HepG2 (cell line): ENCODE measurements around the gene ATAD3C. TPM values are rescaled to one million over a fixed set of nuclear protein-coding genes. Genes with fewer than 3 reads are reported as not detected.

ENCODE experiments used
- EHMT2 ChIP-seq: fragments of 200-600 bp; sonication (generic); IDR thresholded peaks from 2 replicates; pipeline ENCODE4 v1.7.0; 2017; ENCODE audit warnings: antibody characterized with exemption, low read depth, low read length, borderline replicate concordance
- HIVEP1 ChIP-seq: sonication (generic); formaldehyde crosslinking; IDR thresholded peaks from 2 replicates; pipeline ENCODE4 v1.4.0; 2020; ENCODE audit warnings: mild to moderate bottlenecking, missing genetic modification reagents
- JARID2 ChIP-seq: sonication (generic); formaldehyde crosslinking; IDR thresholded peaks from 2 replicates; pipeline ENCODE4 v1.8.1; 2023; ENCODE audit warnings: missing genetic modification reagents, inconsistent platforms; ENCODE audit not compliant: insufficient replicate concordance
- JUND ChIP-seq: sonication (generic); formaldehyde crosslinking; IDR thresholded peaks from 2 replicates; pipeline ENCODE4 v1.8.0; 2022; ENCODE audit warnings: mild to moderate bottlenecking, missing genetic modification reagents
- KDM1A ChIP-seq: IDR thresholded peaks from 2 replicates; pipeline ENCODE4 v1.6.1; 2016; ENCODE audit warnings: missing compliant biosample characterization
- MEIS1 ChIP-seq: sonication (generic); formaldehyde crosslinking; IDR thresholded peaks from 2 replicates; pipeline ENCODE4 v1.9.0; 2021; ENCODE audit warnings: mild to moderate bottlenecking, missing genetic modification reagents, moderate library complexity, borderline replicate concordance
- NCOA2 ChIP-seq: sonication (generic); formaldehyde crosslinking; IDR thresholded peaks from 2 replicates; pipeline ENCODE4 v1.8.0; 2022; ENCODE audit warnings: inconsistent platforms
- NPAS2 ChIP-seq: sonication (generic); formaldehyde crosslinking; IDR thresholded peaks from 2 replicates; pipeline ENCODE4 v1.8.0; 2022; ENCODE audit warnings: mild to moderate bottlenecking, missing genetic modification reagents, borderline replicate concordance
- RFX5 ChIP-seq: IDR thresholded peaks from 2 replicates; pipeline ENCODE4 v1.6.1; 2011; ENCODE audit warnings: low read depth, low read length, improper control_type of control experiment
- RXRB ChIP-seq: IDR thresholded peaks from 2 replicates; pipeline ENCODE4 v1.6.1; 2016; ENCODE audit warnings: borderline replicate concordance, missing genetic modification reagents, missing compliant biosample characterization
- SPEN ChIP-seq: sonication (generic); formaldehyde crosslinking; IDR thresholded peaks from 2 replicates; pipeline ENCODE4 v1.5.1; 2020; ENCODE audit warnings: low read depth, mild to moderate bottlenecking, missing genetic modification reagents
- TAF1 ChIP-seq: sonication (generic); formaldehyde crosslinking; IDR thresholded peaks from 2 replicates; pipeline ENCODE4 v1.4.0; 2020; ENCODE audit warnings: missing genetic modification reagents
- ZBTB38 ChIP-seq: sonication (generic); formaldehyde crosslinking; IDR thresholded peaks from 2 replicates; pipeline ENCODE4 v1.5.1; 2020; ENCODE audit warnings: mild to moderate bottlenecking, missing genetic modification reagents
- ZNF337 ChIP-seq: sonication (generic); formaldehyde crosslinking; IDR thresholded peaks from 2 replicates; pipeline ENCODE4 v1.5.1; 2020; ENCODE audit warnings: missing genetic modification reagents, low read depth, mild to moderate bottlenecking, borderline replicate concordance
- ZNF430 ChIP-seq: sonication (generic); formaldehyde crosslinking; IDR thresholded peaks from 2 replicates; pipeline ENCODE4 v1.9.0; 2021; ENCODE audit warnings: mild to moderate bottlenecking, missing genetic modification reagents
- polyA plus RNA-seq, 8 experiments: library from polyadenylated mRNA; depleted of rRNA in 3 of 8; stranded (reverse) in 7 of 8; unstranded in 1 of 8; fragments of >200 nt; fragmentation: Illumina TruSeq in 4 of 8; extraction: Trizol in 4 of 8; gene quantifications; 2 replicates each; pipeline versions ENCODE4 v1.2.1 to v1.2.3, GENCODE V29; 2011 to 2016; ENCODE audit warnings: low read depth in 4 of 8, missing spikeins in 1 of 8, mixed read lengths in 1 of 8; ENCODE audit not compliant: insufficient read depth in 1 of 8
- total RNA-seq, 5 experiments: library from RNA; depleted of rRNA; stranded (reverse); fragments of >200 nt; fragmentation: Illumina TruSeq; extraction: Trizol; gene quantifications; 2 replicates each; pipeline ENCODE4 v1.2.3, GENCODE V29; 2016; ENCODE audit warnings: low read depth in 1 of 5
- TF ChIP-seq, protein P1 (sequence below), 2 experiments: fragments of 450-650 bp in 1 of 2; sonication (generic) in 1 of 2; formaldehyde crosslinking in 1 of 2; IDR thresholded peaks; 2 replicates each; pipeline versions ENCODE4 v1.6.1 to v1.8.0; 2016 to 2022; ENCODE audit warnings: antibody characterized with exemption in 1 of 2, mild to moderate bottlenecking in 1 of 2, missing genetic modification reagents in 1 of 2
- TF ChIP-seq, protein P2 (sequence below): sonication (generic); formaldehyde crosslinking; IDR thresholded peaks from 2 replicates; pipeline ENCODE4 v1.9.0; 2022; ENCODE audit warnings: low read depth, missing genetic modification reagents
- TF ChIP-seq, protein P3 (sequence below): sonication (generic); formaldehyde crosslinking; IDR thresholded peaks from 2 replicates; pipeline ENCODE4 v1.8.1; 2022; ENCODE audit warnings: mild to moderate bottlenecking, missing genetic modification reagents

The ATAD3C gene
- total and polyA plus RNA-seq, 2 of the 13 experiments (the other 11 are each of a cell fraction or from before 2014, with no cell fraction given), result 2.4 to 3.2 TPM

DNA sequence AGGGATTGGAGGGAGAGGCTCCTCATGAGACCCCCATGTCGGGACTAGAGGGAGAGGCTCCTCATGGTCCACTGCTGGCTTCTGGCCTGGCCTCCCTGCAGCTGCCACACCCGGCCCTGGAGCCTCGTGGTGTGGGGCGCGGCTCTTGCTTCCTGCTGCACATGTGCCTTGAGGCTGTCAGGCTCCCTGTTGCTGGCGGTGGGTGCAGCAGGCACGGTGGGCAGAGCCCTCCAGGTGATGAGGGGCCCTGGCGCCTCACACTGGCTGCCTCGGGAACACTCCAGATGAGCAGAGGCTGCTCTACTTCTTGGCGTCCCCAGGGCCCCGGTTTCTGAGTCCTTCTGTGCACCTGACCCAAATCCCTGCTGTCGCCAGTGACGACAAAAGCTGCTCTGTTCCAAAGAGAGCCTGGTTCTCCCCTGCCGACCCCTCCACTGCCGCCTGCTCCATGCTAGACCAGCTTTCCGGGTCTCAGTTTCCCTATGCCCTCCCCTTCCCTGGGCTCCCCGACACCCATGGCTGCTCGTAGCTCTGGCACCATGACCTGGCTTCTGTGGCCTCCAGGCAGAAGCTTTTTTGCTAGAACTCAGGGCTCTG is 12.3 kb downstream of the ATAD3C start (continued):
- TF ChIP-seq, protein P1, sequence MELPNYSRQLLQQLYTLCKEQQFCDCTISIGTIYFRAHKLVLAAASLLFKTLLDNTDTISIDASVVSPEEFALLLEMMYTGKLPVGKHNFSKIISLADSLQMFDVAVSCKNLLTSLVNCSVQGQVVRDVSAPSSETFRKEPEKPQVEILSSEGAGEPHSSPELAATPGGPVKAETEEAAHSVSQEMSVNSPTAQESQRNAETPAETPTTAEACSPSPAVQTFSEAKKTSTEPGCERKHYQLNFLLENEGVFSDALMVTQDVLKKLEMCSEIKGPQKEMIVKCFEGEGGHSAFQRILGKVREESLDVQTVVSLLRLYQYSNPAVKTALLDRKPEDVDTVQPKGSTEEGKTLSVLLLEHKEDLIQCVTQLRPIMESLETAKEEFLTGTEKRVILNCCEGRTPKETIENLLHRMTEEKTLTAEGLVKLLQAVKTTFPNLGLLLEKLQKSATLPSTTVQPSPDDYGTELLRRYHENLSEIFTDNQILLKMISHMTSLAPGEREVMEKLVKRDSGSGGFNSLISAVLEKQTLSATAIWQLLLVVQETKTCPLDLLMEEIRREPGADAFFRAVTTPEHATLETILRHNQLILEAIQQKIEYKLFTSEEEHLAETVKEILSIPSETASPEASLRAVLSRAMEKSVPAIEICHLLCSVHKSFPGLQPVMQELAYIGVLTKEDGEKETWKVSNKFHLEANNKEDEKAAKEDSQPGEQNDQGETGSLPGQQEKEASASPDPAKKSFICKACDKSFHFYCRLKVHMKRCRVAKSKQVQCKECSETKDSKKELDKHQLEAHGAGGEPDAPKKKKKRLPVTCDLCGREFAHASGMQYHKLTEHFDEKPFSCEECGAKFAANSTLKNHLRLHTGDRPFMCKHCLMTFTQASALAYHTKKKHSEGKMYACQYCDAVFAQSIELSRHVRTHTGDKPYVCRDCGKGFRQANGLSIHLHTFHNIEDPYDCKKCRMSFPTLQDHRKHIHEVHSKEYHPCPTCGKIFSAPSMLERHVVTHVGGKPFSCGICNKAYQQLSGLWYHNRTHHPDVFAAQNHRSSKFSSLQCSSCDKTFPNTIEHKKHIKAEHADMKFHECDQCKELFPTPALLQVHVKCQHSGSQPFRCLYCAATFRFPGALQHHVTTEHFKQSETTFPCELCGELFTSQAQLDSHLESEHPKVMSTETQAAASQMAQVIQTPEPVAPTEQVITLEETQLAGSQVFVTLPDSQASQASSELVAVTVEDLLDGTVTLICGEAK (IDR thresholded peaks at IDR 0.05), result no peak
- TF ChIP-seq, protein P1 (CRISPR knock-in tag; IDR thresholded peaks at IDR 0.05), result 0 out of 2 replicates have a peak, but pooled peaks have one; percentile 9
- TF ChIP-seq, protein P2, sequence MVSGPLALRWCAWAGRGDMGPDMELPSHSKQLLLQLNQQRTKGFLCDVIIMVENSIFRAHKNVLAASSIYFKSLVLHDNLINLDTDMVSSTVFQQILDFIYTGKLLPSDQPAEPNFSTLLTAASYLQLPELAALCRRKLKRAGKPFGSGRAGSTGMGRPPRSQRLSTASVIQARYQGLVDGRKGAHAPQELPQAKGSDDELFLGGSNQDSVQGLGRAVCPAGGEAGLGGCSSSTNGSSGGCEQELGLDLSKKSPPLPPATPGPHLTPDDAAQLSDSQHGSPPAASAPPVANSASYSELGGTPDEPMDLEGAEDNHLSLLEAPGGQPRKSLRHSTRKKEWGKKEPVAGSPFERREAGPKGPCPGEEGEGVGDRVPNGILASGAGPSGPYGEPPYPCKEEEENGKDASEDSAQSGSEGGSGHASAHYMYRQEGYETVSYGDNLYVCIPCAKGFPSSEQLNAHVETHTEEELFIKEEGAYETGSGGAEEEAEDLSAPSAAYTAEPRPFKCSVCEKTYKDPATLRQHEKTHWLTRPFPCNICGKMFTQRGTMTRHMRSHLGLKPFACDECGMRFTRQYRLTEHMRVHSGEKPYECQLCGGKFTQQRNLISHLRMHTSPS (CRISPR knock-in tag), result peak; percentile 22; the same call in 1 of the 2 replicates
- TF ChIP-seq SPEN (CRISPR knock-in tag) (peak; percentile 2; the same call in 1 of the 2 replicates), KDM1A (CRISPR knock-in tag) (no peak), NPAS2 (CRISPR knock-in tag) (no peak), MEIS1 (peak; percentile 2; the same call in 1 of the 2 replicates), ZNF430 (no peak), ZNF337 (no peak), RFX5 (no peak), RXRB (CRISPR knock-in tag) (no peak), JUND (CRISPR knock-in tag) (no peak), NCOA2 (CRISPR knock-in tag) (no peak), TAF1 (no peak), HIVEP1 (CRISPR knock-in tag) (no peak), JARID2 (CRISPR knock-in tag) (no peak), ZBTB38 (CRISPR knock-in tag) (peak; percentile 14; the same call in 1 of the 2 replicates), EHMT2 (no peak)
- TF ChIP-seq, protein P3, sequence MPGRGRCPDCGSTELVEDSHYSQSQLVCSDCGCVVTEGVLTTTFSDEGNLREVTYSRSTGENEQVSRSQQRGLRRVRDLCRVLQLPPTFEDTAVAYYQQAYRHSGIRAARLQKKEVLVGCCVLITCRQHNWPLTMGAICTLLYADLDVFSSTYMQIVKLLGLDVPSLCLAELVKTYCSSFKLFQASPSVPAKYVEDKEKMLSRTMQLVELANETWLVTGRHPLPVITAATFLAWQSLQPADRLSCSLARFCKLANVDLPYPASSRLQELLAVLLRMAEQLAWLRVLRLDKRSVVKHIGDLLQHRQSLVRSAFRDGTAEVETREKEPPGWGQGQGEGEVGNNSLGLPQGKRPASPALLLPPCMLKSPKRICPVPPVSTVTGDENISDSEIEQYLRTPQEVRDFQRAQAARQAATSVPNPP (CRISPR knock-in tag), result no peak
